Measurements from ENCODE around the gene CACNA1H. TPM values are rescaled to one million over a fixed set of nuclear protein-coding genes. Genes with fewer than 3 reads are reported as not detected.
"Not testable (repeated sequence)": the region's sequence is repeated elsewhere in the genome, so short reads cannot be mapped to it uniquely, and the experiment has no call there.

CACNA1H gene
- total RNA-seq, 1 experiment from 2014 or later = 9.7 TPM

DNA sequence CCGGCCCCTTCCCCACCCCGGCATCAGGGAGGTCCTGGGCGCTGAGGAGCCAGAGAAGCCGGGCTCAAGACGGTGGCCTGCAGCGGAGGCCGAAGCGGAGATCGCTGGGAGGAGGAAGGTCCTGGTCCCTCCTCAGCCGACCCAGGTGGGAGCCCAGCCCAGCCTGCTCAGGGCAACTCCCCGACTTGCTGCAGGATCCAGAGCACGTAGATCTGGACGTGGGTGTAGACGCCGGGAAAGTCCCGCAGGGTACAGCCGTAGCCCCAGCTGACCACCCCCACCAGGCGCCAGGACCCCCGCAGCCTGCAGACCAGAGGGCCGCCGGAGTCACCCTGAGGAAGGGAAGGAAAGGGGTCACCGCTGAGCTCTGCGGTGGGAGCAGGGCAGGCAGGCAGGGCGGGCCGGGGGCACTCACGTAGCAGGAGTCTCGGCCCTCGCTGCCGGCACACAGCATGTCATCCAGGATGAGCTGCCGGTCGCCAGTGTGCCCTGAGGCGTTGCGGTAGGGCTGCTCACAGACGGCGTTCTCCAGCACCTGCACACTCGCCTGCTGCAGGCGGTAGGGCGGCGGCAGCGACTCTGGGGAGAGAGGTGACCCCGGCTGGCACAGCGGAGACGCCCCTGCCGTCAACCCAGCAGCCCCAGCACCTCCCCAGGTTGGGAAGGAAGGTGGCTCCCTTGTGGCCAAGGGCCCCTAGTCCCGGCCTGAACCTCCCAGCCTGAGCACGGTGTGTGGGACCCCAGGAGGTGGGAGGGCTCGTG is 108.4 kb downstream of the CACNA1H start:
- no peak for DNase-seq (ENCODE audit: low read depth)
- in situ Hi-C loops (cut with HindIII; ENCODE audit: low pct_unique_long_range_greater_than_20kb, low sequenced_read_pairs) = no loop called here

DNA sequence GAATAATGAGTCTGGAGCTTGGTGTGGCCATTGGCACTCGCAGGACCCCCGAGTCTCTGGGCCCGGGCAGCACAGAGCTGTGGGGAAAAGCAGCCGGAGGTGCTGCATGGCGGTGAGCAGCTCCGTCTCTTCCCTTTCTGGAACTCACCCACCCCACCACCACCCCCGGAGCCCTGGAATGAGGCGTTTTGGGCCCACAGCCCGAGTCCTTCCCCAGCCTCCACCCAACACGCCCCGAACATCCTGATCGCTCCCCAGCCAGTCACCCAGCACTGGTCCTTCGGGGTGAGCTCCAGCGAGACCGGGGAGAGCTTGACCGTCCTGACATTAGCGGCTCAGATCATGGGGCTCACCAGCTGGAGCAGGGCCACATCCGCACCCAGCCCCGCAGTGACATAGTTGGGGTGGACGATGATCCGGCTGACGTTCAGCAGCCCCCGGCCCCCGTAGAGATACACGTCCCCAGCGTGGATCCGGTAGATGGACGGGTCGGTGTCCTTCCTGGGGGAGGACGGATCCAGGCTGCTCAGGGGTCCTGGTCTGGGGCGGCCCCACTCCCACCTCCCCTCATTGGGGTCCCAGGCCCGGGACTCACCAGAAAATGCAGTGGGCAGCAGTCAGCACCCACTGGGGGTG is 109.4 kb downstream of the CACNA1H start:
- DNase-seq (ENCODE audit: low read depth) = no peak
- in situ Hi-C loops (cut with HindIII; ENCODE audit: low pct_unique_long_range_greater_than_20kb, low sequenced_read_pairs) = no loop called here

DNA sequence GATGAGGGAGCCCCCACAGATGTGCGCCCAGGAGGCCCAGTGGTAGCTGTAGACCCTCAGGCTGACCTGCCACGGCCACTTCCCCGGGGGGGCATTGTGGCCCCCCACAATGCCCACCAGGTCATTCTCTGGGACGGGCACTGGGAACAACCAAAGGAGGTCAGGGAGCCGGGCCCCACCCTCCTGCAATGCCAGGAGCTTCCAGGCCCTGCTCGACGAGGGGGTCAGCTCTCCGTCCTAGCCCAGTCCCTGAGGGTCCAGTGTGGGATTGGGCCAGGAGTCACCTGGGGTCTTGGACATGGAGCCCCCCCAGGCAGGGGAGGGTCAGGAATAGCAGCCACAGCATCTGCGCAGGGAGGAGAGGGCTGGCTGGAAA is 109.9 kb downstream of the CACNA1H start:
- no peak for DNase-seq (ENCODE audit: low read depth)
- in situ Hi-C loops (cut with HindIII; ENCODE audit: low pct_unique_long_range_greater_than_20kb, low sequenced_read_pairs) = no loop called here

DNA sequence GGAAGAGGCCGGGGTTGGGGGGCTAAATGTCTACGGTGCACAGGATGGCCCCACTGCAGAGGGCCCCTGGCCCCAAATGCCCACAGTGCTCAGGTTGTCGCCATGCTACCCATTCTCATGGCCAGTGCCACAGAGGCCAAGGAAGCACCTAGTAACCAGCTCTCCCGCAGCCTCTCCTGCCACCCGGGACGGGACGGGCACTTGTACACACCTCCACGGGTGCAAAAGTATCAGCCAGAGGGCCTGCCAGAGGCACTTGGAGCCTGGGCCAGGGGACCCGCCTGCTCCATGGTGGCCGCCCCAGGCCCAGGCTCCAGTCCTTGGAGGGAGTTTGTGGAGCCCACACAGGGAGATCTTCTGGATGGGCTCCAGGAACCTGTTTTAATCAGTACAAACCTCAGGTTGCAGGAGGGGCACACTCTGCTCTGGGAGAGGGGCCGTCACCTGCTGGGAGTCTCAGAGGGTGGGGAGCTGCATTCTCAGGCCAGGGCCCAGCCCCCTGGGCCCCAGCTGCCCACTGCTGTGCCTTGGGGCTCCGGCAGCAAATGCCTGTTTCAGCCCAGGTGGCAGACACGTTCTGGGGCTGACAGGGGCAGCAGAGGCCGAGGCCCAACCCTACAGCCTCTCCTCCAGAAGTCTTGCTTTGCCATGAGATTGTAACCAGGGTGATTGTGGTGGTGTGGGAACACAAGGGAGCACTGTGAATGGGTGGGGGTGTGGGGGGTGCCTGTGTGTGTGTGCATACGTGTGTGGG is 110.9 kb downstream of the CACNA1H start:
- in situ Hi-C loops (cut with HindIII; ENCODE audit: low pct_unique_long_range_greater_than_20kb, low sequenced_read_pairs) = no loop called here
- DNase-seq (ENCODE audit: low read depth) = no peak

DNA sequence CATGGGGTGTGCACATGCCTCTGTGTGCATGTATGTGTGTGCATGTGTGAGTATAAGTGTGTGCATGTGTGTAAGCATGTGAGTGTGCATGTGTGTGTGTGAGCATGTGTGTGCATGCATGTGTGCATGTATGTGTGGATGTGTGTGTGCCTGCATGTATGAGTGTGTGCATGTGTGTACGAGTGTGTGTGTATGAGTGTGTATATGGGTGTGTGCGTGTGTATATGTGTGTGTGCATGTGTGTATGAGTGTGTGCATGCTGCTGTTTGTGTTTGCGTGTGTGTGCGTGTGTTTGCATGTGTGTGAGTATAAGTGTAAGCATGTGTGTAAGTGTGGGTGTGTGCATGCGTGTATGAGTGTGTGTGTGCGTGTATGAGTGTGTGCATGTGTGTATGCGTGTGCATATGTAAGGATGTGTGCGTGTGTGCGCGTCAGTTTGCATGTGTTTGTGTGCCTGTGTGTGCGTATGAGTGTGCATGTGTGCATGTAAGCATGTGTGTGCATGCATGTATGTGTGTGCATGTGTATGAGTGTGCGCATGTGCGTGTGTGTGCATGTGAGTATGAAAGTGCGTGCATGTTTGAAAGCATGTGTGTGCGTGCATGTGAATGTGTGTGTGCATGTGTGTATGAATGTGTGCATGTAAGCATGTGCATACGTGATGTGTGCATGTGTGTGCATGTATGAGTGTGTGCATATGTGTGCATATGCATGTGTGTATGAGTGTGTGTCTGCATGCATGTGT is 111.6 kb downstream of the CACNA1H start:
- DNase-seq (ENCODE audit: low read depth) = no peak
- in situ Hi-C loops (cut with HindIII; ENCODE audit: low pct_unique_long_range_greater_than_20kb, low sequenced_read_pairs) = no loop called here

DNA sequence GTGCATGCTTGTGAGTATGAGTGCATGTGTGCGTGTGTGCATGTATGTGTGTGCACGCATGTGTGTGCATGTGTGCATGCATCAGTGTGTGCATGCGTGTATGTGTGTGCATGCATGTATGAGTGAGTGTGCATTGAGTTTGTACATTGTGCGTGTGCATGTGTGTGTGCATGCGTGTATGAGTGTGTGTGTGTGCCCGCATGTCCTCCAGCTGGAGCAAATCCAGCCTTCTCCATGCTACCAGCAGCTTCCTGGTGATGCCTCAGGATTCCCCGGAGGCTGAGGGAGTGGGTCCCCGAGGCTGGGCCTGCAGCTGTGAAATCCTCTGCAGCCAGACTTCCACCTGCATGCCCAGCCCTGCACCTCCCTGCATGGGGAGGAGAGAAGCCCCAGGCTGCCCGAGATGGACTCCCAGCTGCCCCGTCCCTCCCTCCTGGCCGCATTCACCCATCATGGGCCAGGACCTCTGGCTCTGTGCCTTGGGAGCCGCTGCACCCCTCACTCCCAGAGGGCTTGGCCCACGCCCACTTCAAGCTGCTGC is 112.3 kb downstream of the CACNA1H start:
- in situ Hi-C loops (cut with HindIII; ENCODE audit: low pct_unique_long_range_greater_than_20kb, low sequenced_read_pairs) = no loop called here
- DNase-seq (ENCODE audit: low read depth) = no peak

DNA sequence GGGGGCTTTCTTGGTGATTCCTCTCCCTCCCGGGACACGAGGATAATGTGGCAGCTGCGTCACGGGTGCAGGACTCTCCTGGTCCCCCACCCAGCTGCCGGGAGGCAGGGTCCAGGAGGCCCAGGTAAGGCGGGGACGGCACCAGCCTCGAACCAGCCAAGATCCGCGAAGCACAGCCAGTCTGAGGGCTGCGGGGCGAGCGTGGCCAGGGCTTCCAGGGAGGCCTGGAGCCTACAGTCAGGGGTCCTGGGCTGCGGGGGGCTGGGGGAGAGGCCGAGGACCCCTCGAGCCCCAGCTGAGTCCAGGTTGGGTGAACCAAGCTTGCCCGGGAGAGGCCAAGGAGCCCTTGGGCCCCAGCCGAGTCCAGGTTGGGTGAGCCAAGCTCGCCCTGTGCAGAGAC is 112.9 kb downstream of the CACNA1H start:
- DNase-seq (ENCODE audit: low read depth) = no peak
- in situ Hi-C loops (cut with HindIII; ENCODE audit: low pct_unique_long_range_greater_than_20kb, low sequenced_read_pairs) = no loop called here

DNA sequence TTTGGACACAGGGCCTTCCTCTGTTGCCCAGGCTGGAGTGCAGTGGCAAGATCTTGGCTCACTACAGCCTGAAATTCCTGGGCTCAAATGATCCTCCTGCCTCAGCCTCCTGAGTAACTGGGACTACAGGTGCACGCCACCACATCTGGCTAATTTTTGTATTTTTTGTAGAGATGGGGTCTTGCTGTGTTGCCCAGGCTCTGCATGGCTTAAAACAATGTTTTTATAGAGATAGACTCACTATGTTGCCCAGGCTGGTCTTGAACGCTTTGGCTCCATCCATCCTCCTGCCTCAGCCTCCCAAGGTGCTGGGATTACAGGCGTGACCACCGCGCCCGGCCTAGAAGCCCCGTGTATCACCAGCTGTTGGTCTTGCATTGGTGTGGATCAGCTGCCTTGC is 116.5 kb downstream of the CACNA1H start:
- DNase-seq (ENCODE audit: low read depth); in situ Hi-C loops (cut with HindIII; ENCODE audit: low pct_unique_long_range_greater_than_20kb, low sequenced_read_pairs): not testable (repeated sequence)

DNA sequence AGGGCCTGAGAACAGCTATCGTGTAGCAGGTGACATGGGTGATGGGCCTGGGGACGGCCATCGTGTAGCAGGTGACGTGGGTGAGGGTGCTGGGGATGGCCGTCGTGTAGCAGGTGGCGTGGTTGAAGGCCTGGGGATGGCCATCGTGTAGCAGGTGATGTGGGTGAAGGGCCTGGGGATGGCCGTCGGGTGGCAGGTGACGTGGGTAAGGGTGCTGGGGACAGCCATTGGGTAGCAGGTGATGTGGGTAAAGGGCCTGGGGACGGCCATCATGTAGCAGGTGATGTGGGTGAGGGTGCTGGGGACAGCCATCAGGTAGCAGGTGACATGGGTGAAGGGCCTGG is 118.4 kb downstream of the CACNA1H start:
- DNase-seq (ENCODE audit: low read depth) = no peak
- in situ Hi-C loops (cut with HindIII; ENCODE audit: low pct_unique_long_range_greater_than_20kb, low sequenced_read_pairs) = no loop called here

Other genes with a start within 250 kb of the CACNA1H start
- gene LMF1, start 182.1 kb upstream of the CACNA1H start, total RNA-seq (2014; rRNA removed; shearing (Covaris generic); ENCODE audit: low replicate concordance) = 16.5 and 35.6 TPM in 2 replicates
- 0.14 and 0.54 TPM in 2 replicates for gene SOX8, start 171.3 kb upstream of the CACNA1H start, total RNA-seq (2014; rRNA removed; shearing (Covaris generic); ENCODE audit: low replicate concordance)
- gene SSTR5, start 80.4 kb upstream of the CACNA1H start, total RNA-seq (2014; rRNA removed; shearing (Covaris generic); ENCODE audit: low replicate concordance) = 4.0 and 9.1 TPM in 2 replicates
- gene C1QTNF8, start 56.9 kb upstream of the CACNA1H start, total RNA-seq (2014; rRNA removed; shearing (Covaris generic); ENCODE audit: low replicate concordance) = not detected in 2 replicates
- not detected in 2 replicates for gene TPSG1, start 72.2 kb downstream of the CACNA1H start, total RNA-seq (2014; rRNA removed; shearing (Covaris generic); ENCODE audit: low replicate concordance)
- not detected in 2 replicates for gene TPSB2, start 77.1 kb downstream of the CACNA1H start, total RNA-seq (2014; rRNA removed; shearing (Covaris generic); ENCODE audit: low replicate concordance)
- gene TPSAB1, start 87.6 kb downstream of the CACNA1H start, total RNA-seq (2014; rRNA removed; shearing (Covaris generic); ENCODE audit: low replicate concordance) = not detected in 2 replicates
- not detected in 2 replicates for gene TPSD1, start 103.0 kb downstream of the CACNA1H start, total RNA-seq (2014; rRNA removed; shearing (Covaris generic); ENCODE audit: low replicate concordance)
- 294 and 312 TPM in 2 replicates for gene UBE2I, start 156.5 kb downstream of the CACNA1H start, total RNA-seq (2014; rRNA removed; shearing (Covaris generic); ENCODE audit: low replicate concordance)
- 4.5 TPM in 2 replicates for gene BAIAP3, start 180.5 kb downstream of the CACNA1H start, total RNA-seq (2014; rRNA removed; shearing (Covaris generic); ENCODE audit: low replicate concordance)
- gene TSR3, start 198.8 kb downstream of the CACNA1H start, total RNA-seq (2014; rRNA removed; shearing (Covaris generic); ENCODE audit: low replicate concordance) = 208 and 278 TPM in 2 replicates
- gene GNPTG, start 198.8 kb downstream of the CACNA1H start, total RNA-seq (2014; rRNA removed; shearing (Covaris generic); ENCODE audit: low replicate concordance) = 81.0 and 93.5 TPM in 2 replicates